Embryonic facial prominence (tissue), 1 donor: Measurements from ENCODE around the gene LINC01488.

Experiments used
- DNase-seq: peaks from one replicate; pipeline ENCODE4 v3.0.0-alpha.2; 2016; ENCODE audit errors: extremely low spot score

Gene LINC01488

DNA sequence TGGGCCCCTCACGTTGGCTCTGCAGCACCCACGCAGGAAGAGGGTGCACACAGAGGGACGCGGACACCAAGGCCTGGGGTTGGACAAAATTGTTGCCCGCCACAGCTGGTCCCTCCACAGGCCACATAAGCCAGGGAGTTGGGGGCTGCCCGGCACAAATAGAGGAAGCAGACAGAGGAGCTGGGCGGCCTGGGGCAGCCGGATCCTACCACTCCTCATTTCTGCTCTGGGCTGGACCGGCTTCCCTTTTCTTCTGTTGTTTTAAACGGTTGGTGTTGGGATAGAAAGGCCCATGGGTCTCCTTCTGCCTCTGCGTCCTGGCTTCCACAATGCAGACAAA lies 36.4 kb upstream of the LINC01488 start:
- no peak for DNase-seq

GRCh38 chr11:69446108-69446507 lies 35.4 kb upstream of the LINC01488 start:
- DNase-seq = no peak

- no peak for DNase-seq
Observed at GRCh38 chr11:69447786-69448185, 33.7 kb upstream of the LINC01488 start.

DNA sequence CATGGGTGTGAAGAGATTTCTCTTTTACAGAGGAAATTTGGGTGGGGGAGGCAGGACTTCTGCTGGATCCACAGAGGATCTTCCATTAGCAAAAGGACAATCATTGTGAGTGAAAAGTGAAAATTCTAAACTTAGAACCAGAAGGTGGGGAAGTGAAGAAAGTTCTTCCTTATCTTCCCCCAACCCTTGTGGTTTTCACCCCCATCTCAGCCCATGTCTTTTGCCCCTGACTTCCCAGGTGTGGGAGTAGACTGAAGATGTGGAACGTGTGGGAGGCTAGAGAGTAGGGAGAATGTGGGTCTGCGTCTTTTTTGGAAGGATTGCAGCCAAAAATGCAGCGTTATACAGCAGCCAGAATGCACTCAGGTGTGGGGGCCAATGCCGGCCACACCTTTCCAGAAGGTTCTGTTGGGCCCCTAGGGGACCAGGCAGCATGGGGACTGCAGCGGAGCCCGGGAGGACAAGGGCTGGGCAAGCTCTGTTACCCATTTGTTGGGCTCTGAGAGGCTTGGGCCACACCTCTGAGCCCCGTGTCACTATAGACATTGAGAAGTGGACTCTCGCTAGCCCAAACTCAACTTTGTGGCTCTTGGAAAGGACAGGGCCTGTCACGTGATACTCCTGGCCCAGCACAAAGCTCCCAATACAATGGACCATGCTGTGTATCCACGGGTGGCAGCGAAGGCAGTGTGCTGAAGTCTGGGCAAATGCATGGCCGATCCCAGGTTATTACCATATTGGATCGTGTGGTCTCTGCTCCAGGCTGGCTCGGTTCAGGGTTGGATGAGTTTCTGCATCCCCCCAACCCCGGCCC lies 32.8 kb upstream of the LINC01488 start:
- DNase-seq = no peak

GRCh38 chr11:69449320-69450063 lies 32.0 kb upstream of the LINC01488 start:
- no peak for DNase-seq

DNA sequence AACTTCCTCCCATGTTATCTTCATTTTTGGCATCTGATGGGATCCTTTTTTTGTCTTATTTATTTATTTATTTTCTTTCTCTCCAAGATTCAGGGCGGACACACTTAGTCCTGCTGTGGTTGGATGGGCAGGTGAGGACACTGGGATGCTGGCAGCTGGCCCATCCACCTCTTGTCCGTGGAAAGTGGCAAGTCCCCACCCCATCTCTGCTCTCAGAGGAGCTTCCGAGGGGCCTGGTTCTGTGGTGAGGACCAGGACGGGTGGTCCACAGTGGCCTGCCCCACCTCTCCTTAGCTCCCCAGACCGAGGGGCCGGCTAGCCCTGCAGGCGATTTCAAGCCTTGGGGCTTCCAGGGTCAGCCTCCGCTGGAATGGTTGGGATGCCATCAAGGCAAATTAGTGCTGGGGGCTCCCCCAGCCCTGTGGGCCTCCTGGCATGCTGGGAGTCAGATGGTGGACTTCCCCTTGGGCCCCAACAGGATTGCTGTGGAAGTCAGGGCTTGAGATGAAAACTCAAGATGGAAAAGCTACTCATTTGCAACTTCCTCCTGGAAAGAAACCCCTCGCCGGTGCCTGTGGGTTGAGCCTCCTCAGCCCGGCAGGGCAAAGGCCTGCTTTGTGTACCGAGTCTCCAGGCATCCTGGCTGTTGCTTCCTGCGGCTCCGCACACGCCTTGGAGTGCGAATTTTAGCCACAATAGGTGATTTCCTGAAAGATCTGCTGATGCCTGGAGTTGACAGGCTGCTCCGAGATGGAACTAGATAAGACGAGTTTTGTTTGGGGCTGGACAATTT lies 31.2 kb upstream of the LINC01488 start:
- no peak for DNase-seq

DNA sequence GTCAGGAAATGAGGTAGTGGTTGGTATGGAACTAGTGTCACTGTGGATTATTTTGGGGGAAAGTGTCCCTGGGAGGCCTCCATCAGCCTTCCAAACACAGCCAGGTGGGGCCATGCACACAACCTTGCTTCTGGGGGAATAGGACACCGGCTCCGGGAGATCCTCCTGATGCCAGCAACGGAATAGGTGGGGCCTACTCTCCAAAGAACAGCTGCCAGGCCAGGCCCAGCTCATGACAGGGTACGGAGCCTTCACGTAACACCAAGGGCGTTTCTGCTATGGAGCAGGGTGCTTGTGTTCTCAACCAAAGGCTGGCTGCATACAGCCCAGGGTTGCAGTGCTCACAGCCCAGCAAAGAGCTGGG lies 30.6 kb upstream of the LINC01488 start:
- no peak for DNase-seq

- no peak for DNase-seq
Observed at GRCh38 chr11:69451289-69451688, 30.2 kb upstream of the LINC01488 start.

DNA sequence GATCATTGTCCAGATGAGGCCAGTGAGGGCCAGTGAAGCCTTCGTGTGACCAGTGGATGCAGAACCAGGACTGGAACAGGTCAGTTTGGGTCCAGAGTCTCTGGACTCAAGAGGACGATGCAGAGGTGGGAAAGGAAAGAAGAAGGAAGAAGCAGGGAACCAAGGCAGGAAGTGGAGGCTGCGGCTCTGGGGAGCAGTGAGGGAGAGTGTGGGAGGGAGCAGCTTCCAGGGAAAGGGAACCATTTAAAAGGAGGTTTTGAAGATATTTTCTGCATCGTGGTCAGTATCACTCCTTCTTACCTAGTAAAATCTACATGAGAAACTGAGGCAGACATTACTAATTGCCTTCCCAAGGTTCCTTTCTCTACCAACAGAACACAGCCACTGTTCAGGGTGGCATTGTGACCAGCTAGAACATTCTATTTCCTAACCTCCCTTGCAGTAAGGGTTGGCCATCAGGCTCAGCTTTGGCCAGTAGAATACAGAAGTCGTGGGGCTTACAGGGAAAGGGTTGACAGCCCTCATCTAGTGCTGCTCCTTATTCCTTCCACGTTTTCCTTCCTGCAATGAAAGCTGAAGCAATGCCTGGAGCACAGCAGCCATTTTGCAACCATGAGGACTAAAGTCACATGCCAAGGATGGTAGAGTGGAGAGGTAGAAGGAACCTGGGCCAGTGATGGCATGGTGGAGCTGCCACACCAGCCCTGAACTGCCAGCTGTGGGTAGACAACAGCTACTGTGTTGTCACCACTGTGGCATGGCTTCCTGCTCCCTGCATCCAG lies 29.1 kb upstream of the LINC01488 start:
- no peak for DNase-seq

DNA sequence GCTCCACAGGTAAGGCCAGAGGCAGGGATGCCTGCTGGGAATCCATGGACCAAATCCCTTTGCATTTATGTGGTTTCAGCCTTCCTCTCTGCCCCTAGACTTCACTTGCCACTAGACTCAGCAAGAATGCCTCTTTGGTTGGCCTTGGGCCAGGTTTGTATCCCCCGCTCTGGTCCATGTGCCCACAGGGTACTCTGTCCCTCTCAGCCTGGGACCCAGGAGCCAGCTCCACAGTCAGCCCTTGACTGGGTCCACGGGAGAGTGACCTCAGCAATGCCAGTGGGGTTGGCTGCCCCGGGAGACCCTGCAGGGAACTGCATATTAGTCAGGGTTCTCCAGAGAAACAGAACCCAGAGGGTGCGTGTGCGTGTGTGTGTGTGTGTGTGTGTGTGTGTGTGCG lies 28.3 kb upstream of the LINC01488 start:
- DNase-seq = no peak

DNA sequence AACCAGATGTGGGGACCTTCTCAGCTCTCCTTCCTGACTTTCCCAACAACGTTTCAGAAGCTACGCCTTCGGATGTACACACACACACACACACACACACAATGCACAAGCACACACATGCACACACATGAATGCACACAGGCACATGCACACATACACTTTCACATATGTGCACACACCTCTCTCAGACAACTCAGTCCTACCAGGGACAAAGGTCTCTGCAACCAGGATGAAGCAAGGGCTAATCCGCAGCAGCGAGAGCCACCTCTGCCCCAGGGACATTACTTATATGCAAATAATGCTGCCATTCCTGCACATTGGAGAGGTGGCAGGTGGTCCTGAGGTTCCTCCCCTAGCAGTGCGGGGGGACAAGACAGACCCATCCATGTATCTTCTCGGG lies 27.4 kb upstream of the LINC01488 start:
- no peak for DNase-seq

DNA sequence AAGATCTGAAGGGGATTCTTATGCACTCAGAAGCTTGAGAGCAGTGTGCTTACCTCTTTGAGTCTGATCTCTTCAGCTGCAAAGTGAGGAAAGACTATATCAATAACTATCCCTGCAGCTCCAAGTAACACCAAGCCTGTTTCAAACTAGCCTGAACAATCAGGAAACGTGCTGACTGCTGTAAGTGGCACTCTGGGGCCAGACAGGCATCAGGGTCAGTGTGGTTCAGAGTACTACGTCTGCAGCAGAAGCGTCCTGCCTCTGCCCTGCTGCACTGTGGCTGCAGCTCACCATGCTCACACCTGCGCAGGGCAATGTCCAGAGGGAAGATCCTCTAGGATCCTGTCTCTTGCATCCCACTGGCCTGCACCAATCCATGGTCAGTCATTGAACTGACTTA lies 25.5 kb upstream of the LINC01488 start:
- DNase-seq = no peak

GRCh38 chr11:69456712-69457111 lies 24.8 kb upstream of the LINC01488 start:
- no peak for DNase-seq

DNA sequence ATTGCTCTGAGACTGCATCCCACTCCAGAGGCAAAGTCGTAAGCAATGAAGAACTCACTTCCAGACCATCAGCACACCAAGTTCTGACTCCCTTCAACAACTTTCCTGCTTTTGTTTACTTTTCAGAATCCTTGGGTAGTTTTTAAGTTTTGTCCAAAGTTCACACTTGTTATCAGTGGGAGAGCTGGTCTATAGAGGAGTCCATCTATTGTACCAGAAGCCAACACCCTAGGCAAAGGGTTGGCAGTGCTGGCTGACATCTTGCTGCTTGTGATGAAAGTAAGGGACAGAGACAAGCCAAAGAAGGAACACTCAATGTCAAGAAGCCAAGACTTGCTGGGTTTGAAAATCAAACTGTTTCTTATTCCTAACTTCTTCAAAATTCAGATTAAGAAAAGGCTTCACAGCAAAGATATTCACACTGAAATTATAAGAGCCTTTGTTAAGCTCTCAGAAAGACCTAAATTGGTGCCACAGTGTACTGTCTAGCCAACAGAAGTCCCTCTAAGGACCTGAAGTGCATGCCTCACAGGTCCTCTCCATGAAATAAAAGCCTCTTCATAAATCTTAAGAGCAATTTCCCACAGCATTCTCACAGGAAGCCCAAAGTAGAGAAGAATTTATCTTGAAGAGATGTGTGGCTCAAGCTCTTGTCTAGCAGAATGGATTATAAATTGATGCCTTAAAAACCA lies 21.5 kb upstream of the LINC01488 start:
- no peak for DNase-seq

GRCh38 chr11:69460540-69461257 lies 20.8 kb upstream of the LINC01488 start:
- DNase-seq = no peak

GRCh38 chr11:69461272-69461962 lies 20.0 kb upstream of the LINC01488 start:
- DNase-seq = no peak

- no peak for DNase-seq
Observed at GRCh38 chr11:69462106-69462951, 19.1 kb upstream of the LINC01488 start.

DNA sequence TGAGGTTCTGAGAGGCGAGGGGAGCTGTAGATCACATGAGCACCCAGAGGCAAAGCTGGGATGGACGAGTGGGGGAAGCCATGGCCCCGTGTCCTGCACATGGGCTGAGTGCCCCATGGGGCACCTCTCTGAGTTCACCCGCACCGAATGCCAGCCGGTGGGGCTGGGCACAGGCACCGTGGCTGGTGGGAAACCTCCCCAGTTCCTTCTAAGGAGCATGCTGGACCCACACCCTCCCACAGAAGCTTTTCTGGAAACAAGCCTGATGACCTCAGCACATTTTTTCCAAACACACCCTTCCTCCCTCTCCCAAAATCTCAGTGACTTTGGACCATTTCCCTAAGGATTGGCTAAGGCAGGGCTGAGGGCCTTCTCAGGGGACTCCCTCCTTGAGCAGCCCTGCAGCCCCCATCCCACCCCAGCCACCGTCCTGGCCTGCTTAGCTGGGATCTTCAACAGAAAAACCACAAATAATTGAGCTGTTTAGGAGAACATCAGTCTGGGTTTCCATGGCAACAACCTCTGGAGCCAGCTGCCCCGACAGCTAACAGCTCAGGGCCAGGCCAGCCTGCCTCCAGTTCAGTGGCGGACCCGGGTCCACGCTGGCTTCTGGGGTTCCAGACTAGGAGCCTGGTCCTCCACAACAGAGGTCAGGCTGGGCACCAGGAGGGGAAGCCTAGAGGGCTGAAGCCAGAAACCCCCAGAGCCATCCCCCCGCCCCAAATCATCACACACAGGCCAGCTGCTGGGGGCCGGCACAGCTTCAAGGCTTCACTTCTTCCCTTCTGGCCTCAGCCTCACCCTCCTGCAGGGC lies 18.1 kb upstream of the LINC01488 start:
- peak; percentile 55 for DNase-seq
